HuH-7.5 (cell line): ENCODE measurements around the gene FAM78B.

Source experiments
- DNase-seq: peaks from one replicate; pipeline ENCODE4 v3.0.0; 2011; ENCODE audit warnings: low spot score

Gene FAM78B

GRCh38 chr1:166119471-166119965 is 47.3 kb downstream of the FAM78B start:
- no peak for DNase-seq

- DNase-seq = no peak
Measured at GRCh38 chr1:166117776-166118175, 49.0 kb downstream of the FAM78B start.

GRCh38 chr1:166116026-166116425 is 50.8 kb downstream of the FAM78B start:
- DNase-seq = no peak

GRCh38 chr1:166114419-166114818 is 52.4 kb downstream of the FAM78B start:
- DNase-seq = no peak

- DNase-seq = no peak
Measured at GRCh38 chr1:166113630-166114029, 53.2 kb downstream of the FAM78B start.

GRCh38 chr1:166113031-166113430 is 53.8 kb downstream of the FAM78B start:
- DNase-seq = no peak

- no peak for DNase-seq
Measured at GRCh38 chr1:166112425-166112824, 54.4 kb downstream of the FAM78B start.

GRCh38 chr1:166111430-166111829 is 55.4 kb downstream of the FAM78B start:
- no peak for DNase-seq

GRCh38 chr1:166090244-166090643 is 76.6 kb downstream of the FAM78B start:
- no peak for DNase-seq

GRCh38 chr1:166089804-166090203 is 77.0 kb downstream of the FAM78B start:
- DNase-seq = no peak

- no peak for DNase-seq
Measured at GRCh38 chr1:166088572-166088955, 78.2 kb downstream of the FAM78B start.

- no peak for DNase-seq
Measured at GRCh38 chr1:166087734-166088571, 78.8 kb downstream of the FAM78B start.

GRCh38 chr1:166086113-166086883 is 80.5 kb downstream of the FAM78B start:
- DNase-seq = no peak

GRCh38 chr1:166084613-166085012 is 82.2 kb downstream of the FAM78B start:
- DNase-seq = no peak

- no peak for DNase-seq
Measured at GRCh38 chr1:166083887-166084286, 82.9 kb downstream of the FAM78B start.

- no peak for DNase-seq
Measured at GRCh38 chr1:166082601-166083000, 84.2 kb downstream of the FAM78B start.

- no peak for DNase-seq
Measured at GRCh38 chr1:166080967-166081870, 85.6 kb downstream of the FAM78B start.

GRCh38 chr1:166080277-166080966 is 86.4 kb downstream of the FAM78B start:
- DNase-seq = no peak

- no peak for DNase-seq
Measured at GRCh38 chr1:166079276-166079675, 87.5 kb downstream of the FAM78B start.

GRCh38 chr1:166073489-166073888 is 93.3 kb downstream of the FAM78B start:
- DNase-seq = no peak

- no peak for DNase-seq
Measured at GRCh38 chr1:166069390-166069789, 97.4 kb downstream of the FAM78B start.
